Body of pancreas (tissue), 4 donors: Measurements from ENCODE around the gene ACSL6.

Experiments
- POLR2A ChIP-seq, 3 donors: fragments of 450-650 bp; IDR thresholded peaks; one replicate each; pipeline ENCODE4 v1.6.1; 2016; ENCODE audit warnings: antibody characterized with exemption in 3 of 3, mild to moderate bottlenecking in 2 of 3
- TF ChIP-seq, protein P1 (sequence below), 7 experiments: fragments of 450-650 bp in 4 of 7; fragments of 200-600 bp in 3 of 7; sonication (generic) in 3 of 7; IDR thresholded peaks; one replicate each; pipeline ENCODE4 v1.5.1; 2016 to 2019; ENCODE audit warnings: antibody characterized with exemption in 7 of 7

DNA sequence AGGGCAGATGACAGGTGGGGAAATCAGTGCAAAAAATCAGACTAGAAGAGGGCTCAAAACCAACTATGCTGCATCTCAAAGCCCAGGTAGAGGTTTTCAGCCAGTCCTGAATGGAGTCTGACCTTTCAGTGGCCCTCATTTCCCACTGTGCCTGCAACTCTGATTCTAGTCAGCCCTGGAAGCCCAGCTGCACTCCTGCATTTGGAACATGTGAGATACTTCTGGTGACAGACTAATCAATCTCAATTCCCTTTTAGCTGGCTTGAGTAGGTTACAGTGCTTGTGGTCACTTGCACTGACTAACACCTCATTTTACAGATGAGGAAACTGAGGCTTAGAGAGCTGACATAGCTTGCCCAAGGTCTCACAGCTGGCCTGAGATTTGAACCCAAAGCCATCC, 7.9 kb upstream of the ACSL6 start:
- TF ChIP-seq, protein P1, sequence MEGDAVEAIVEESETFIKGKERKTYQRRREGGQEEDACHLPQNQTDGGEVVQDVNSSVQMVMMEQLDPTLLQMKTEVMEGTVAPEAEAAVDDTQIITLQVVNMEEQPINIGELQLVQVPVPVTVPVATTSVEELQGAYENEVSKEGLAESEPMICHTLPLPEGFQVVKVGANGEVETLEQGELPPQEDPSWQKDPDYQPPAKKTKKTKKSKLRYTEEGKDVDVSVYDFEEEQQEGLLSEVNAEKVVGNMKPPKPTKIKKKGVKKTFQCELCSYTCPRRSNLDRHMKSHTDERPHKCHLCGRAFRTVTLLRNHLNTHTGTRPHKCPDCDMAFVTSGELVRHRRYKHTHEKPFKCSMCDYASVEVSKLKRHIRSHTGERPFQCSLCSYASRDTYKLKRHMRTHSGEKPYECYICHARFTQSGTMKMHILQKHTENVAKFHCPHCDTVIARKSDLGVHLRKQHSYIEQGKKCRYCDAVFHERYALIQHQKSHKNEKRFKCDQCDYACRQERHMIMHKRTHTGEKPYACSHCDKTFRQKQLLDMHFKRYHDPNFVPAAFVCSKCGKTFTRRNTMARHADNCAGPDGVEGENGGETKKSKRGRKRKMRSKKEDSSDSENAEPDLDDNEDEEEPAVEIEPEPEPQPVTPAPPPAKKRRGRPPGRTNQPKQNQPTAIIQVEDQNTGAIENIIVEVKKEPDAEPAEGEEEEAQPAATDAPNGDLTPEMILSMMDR (IDR thresholded peaks at IDR 0.05) = no peak
- no peak for TF ChIP-seq POLR2A (IDR thresholded peaks at IDR 0.05)
